ENCODE results near the gene MBD3L5. TPM values are rescaled to one million over a fixed set of nuclear protein-coding genes. Genes with fewer than 3 reads are reported as not detected.

MBD3L5 gene
- total RNA-seq, 1 donor from 2014 or later = not detected

- peak overlapping the region; percentile 89 for H3K27ac ChIP-seq
- H3K4me3 ChIP-seq = peak overlapping the region; percentile 99
- ATAC-seq = no peak
- H3K27me3 ChIP-seq = no peaks in the 10 kb centered on the region
- H3K36me3 ChIP-seq = peaks cover 39% of the 10 kb centered on the region
- H3K9me3 ChIP-seq = no peaks in the 10 kb centered on the region
- intact Hi-C loops (cut with DNase I) = no loop called here
- DNase-seq = no peak
- H3K4me1 ChIP-seq = peaks cover 8% of the 10 kb centered on the region
- TF ChIP-seq, protein P1, sequence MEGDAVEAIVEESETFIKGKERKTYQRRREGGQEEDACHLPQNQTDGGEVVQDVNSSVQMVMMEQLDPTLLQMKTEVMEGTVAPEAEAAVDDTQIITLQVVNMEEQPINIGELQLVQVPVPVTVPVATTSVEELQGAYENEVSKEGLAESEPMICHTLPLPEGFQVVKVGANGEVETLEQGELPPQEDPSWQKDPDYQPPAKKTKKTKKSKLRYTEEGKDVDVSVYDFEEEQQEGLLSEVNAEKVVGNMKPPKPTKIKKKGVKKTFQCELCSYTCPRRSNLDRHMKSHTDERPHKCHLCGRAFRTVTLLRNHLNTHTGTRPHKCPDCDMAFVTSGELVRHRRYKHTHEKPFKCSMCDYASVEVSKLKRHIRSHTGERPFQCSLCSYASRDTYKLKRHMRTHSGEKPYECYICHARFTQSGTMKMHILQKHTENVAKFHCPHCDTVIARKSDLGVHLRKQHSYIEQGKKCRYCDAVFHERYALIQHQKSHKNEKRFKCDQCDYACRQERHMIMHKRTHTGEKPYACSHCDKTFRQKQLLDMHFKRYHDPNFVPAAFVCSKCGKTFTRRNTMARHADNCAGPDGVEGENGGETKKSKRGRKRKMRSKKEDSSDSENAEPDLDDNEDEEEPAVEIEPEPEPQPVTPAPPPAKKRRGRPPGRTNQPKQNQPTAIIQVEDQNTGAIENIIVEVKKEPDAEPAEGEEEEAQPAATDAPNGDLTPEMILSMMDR (IDR thresholded peaks at IDR 0.05) = no peak
Measured at GRCh38 chr19:7069904-7070226, 39.5 kb downstream of the MBD3L5 start.

DNA sequence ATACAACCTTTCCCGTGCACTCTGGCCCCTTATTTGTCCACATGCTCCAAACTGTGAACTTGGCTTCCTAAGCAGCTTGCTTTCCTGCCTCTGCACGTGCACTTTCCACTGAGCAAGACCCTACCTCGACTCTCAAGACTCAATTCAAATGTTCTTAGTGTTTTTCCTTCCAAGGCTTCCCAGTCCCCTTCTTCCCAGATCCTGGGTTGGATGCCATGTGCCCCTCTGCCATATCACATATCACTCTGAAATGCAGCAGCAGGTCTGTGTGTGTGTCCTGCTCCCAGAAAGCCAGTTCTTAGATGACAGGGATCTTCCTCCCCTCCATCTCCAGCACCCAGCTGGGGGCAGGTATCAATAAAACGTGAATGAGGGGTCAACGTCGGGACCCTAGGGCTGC is 42.2 kb downstream of the MBD3L5 start:
- peaks cover 66% of the 10 kb centered on the region for H3K36me3 ChIP-seq
- H3K9me3 ChIP-seq = peaks cover 4% of the 10 kb centered on the region
- intact Hi-C loops (cut with DNase I) = no loop called here
- no peaks in the 10 kb centered on the region for H3K27me3 ChIP-seq
- H3K4me1 ChIP-seq = peaks cover 8% of the 10 kb centered on the region
- TF ChIP-seq, protein P1 (IDR thresholded peaks at IDR 0.05) = no peak
- DNase-seq (no peak), ATAC-seq (no peak)
- no peak overlapping the region for H3K4me3 ChIP-seq
- no peak overlapping the region for H3K27ac ChIP-seq

DNA sequence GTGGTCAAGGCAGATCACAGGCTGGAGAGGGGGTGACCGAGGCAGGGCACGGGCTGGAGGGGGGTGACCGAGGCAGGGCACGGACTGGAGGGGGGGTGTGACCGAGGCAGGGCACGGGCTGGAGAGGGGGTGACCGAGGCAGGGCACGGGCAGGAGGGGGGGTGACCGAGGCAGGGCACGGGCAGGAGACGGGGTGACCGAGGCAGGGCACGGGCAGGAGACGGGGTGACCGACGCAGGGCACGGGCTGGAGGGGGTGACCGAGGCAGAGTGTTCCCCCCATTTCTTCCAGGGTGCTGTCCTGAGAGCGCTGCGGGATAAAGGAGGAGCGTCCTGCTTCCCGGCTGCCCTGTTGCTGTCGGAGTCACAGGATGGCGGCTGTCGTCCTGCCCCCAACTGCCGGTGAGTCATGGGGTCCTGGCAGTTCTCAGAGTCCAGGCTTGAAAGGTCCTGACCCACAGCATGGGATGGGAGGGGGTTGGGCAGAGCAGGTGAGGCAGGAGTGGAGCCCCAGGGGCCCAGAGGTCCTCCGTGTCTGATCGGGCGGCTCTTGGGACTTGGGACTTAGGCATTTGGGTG is 44.4 kb downstream of the MBD3L5 start:
- H3K36me3 ChIP-seq = peaks cover 88% of the 10 kb centered on the region
- peaks cover 26% of the 10 kb centered on the region for H3K9me3 ChIP-seq
- intact Hi-C loops (cut with DNase I) = no loop called here
- no peaks in the 10 kb centered on the region for H3K27me3 ChIP-seq
- H3K4me3 ChIP-seq = no peak overlapping the region
- DNase-seq (no peak), ATAC-seq (no peak)
- H3K27ac ChIP-seq = no peak overlapping the region
- peaks cover 8% of the 10 kb centered on the region for H3K4me1 ChIP-seq
- TF ChIP-seq, protein P1 (IDR thresholded peaks at IDR 0.05) = no peak

- H3K9me3 ChIP-seq = peaks cover 38% of the 10 kb centered on the region
- TF ChIP-seq, protein P1 (IDR thresholded peaks at IDR 0.05) = no peak
- DNase-seq = no peak
Measured at GRCh38 chr19:7076151-7076550, 45.8 kb downstream of the MBD3L5 start.

GRCh38 chr19:7078008-7078407 is 47.6 kb downstream of the MBD3L5 start:
- TF ChIP-seq, protein P1 (IDR thresholded peaks at IDR 0.05) = no peak

More at GRCh38 chr19:7076151-7076550, 45.8 kb downstream of the MBD3L5 start:
- no peak overlapping the region for H3K4me3 ChIP-seq
- H3K36me3 ChIP-seq = peaks cover 97% of the 10 kb centered on the region
- H3K27ac ChIP-seq = no peak overlapping the region
- no peaks in the 10 kb centered on the region for H3K27me3 ChIP-seq
- intact Hi-C loops (cut with DNase I) = no loop called here
- no peak for ATAC-seq
- no peaks in the 10 kb centered on the region for H3K4me1 ChIP-seq

More at GRCh38 chr19:7078008-7078407, 47.6 kb downstream of the MBD3L5 start:
- H3K27ac ChIP-seq = no peak overlapping the region
- H3K36me3 ChIP-seq = peaks cover 97% of the 10 kb centered on the region
- intact Hi-C loops (cut with DNase I) = no loop called here
- H3K27me3 ChIP-seq = no peaks in the 10 kb centered on the region
- no peak for ATAC-seq
- no peak for DNase-seq
- H3K4me1 ChIP-seq = no peaks in the 10 kb centered on the region
- H3K9me3 ChIP-seq = peaks cover 56% of the 10 kb centered on the region
- H3K4me3 ChIP-seq = no peak overlapping the region

Other genes starting within 250 kb of the MBD3L5 start
- 1.8 TPM for gene ADGRE1, start 143.0 kb upstream of the MBD3L5 start, total RNA-seq
- gene MBD3L2B, start 9.1 kb upstream of the MBD3L5 start, total RNA-seq = not detected
- gene MBD3L4, start 9.6 kb downstream of the MBD3L5 start, total RNA-seq = not detected
- not detected for gene MBD3L2, start 18.7 kb downstream of the MBD3L5 start, total RNA-seq
- gene MBD3L3, start 28.1 kb downstream of the MBD3L5 start, total RNA-seq = not detected
- gene ZNF557, start 39.1 kb downstream of the MBD3L5 start, total RNA-seq = 11.1 TPM

Measured in upper lobe of right lung (tissue), 1 donor.